Spinal cord (tissue), 10 donors: Measurements from ENCODE around the gene SPHKAP. TPM values are rescaled to one million over a fixed set of nuclear protein-coding genes. Genes with fewer than 3 reads are reported as not detected.

Experiments
- DNase-seq, 6 donors: peaks; one replicate each; pipeline versions ENCODE4 v3.0.0 to v3.0.0-alpha.2; 2013 to 2015; ENCODE audit warnings: low spot score in 6 of 6, low read depth in 4 of 6
- H3K27ac ChIP-seq: one replicate; pipeline ENCODE4 v1.5.1; 2013; ENCODE audit warnings: low read depth, low read length, control low read depth
- H3K27me3 ChIP-seq: one replicate; pipeline ENCODE4 v1.6.1; 2013; ENCODE audit warnings: low read length; ENCODE audit not compliant: control insufficient read depth, insufficient read depth
- H3K36me3 ChIP-seq: one replicate; pipeline ENCODE4 v1.6.1; 2013; ENCODE audit warnings: low read length; ENCODE audit not compliant: control insufficient read depth, insufficient read depth
- H3K4me1 ChIP-seq: one replicate; pipeline ENCODE4 v1.6.1; 2013; ENCODE audit warnings: low read length; ENCODE audit not compliant: control insufficient read depth, insufficient read depth
- H3K4me3 ChIP-seq: one replicate; pipeline ENCODE4 v1.5.1; 2013; ENCODE audit warnings: low read depth, low read length, control low read depth
- H3K9me3 ChIP-seq: one replicate; pipeline ENCODE4 v1.6.1; 2013; ENCODE audit warnings: low read length; ENCODE audit not compliant: control insufficient read depth, insufficient read depth
- whole genome bisulfite sequencing: methylation state at CpG from one replicate; pipeline ENCODE4 v1.1.5; 2013; ENCODE audit warnings: missing lambda C conversion rate; ENCODE audit not compliant: insufficient coverage; 5-methylcytosine and 5-hydroxymethylcytosine counted together
- polyA plus RNA-seq, 2 donors: library from polyadenylated mRNA; unstranded; fragments of 120-200 nt; gene quantifications; one replicate each; pipeline ENCODE4 v1.2.1, GENCODE V29; 2013; ENCODE audit not compliant: insufficient read length in 2 of 2
- total RNA-seq, 2 donors: library from RNA; depleted of rRNA in 1 of 2; stranded (reverse); fragments of 120-200 nt in 1 of 2; fragments of >200 nt in 1 of 2; gene quantifications; one replicate each; pipeline versions ENCODE4 v1.2.3 to v1.2.4, GENCODE V29; 2013 to 2014
- donor health status: healthy.

Gene SPHKAP
- total and polyA plus RNA-seq, 4 donors = 6.9 to 33.7 (median 10.0) TPM

- no peaks in the 10 kb centered on the region for H3K4me1 ChIP-seq
- no peak overlapping the region for H3K27ac ChIP-seq
- no peaks in the 10 kb centered on the region for H3K9me3 ChIP-seq
- H3K36me3 ChIP-seq = no peaks in the 10 kb centered on the region
- no peak for DNase-seq
- 90% methylated on average over 3 of the region's 3 CpGs for WGBS
- H3K27me3 ChIP-seq = no peaks in the 10 kb centered on the region
- no peak overlapping the region for H3K4me3 ChIP-seq
Measured at GRCh38 chr2:228072669-228073068, 108.8 kb downstream of the SPHKAP start.

- H3K4me3 ChIP-seq = no peak overlapping the region
- no peaks in the 10 kb centered on the region for H3K27me3 ChIP-seq
- H3K36me3 ChIP-seq = no peaks in the 10 kb centered on the region
- no peaks in the 10 kb centered on the region for H3K4me1 ChIP-seq
- H3K27ac ChIP-seq = no peak overlapping the region
- DNase-seq = no peak
- no CpG with 5 or more reads among the region's 1 CpG for WGBS
- no peaks in the 10 kb centered on the region for H3K9me3 ChIP-seq
Measured at GRCh38 chr2:228067309-228067708, 114.2 kb downstream of the SPHKAP start.

GRCh38 chr2:228066126-228066798 lies 115.2 kb downstream of the SPHKAP start:
- H3K4me3 ChIP-seq = no peak overlapping the region
- H3K9me3 ChIP-seq = no peaks in the 10 kb centered on the region
- H3K4me1 ChIP-seq = no peaks in the 10 kb centered on the region
- no peaks in the 10 kb centered on the region for H3K27me3 ChIP-seq
- no peak overlapping the region for H3K27ac ChIP-seq
- WGBS = 63% methylated on average over 4 of the region's 5 CpGs
- peak in 1 of 6 donors; percentile 6 for DNase-seq
- no peaks in the 10 kb centered on the region for H3K36me3 ChIP-seq

GRCh38 chr2:228065686-228066085 lies 115.8 kb downstream of the SPHKAP start:
- H3K9me3 ChIP-seq = no peaks in the 10 kb centered on the region
- H3K27me3 ChIP-seq = no peaks in the 10 kb centered on the region
- H3K4me1 ChIP-seq = no peaks in the 10 kb centered on the region
- no peak overlapping the region for H3K4me3 ChIP-seq
- no CpG with 5 or more reads among the region's 2 CpGs for WGBS
- no peaks in the 10 kb centered on the region for H3K36me3 ChIP-seq
- no peak for DNase-seq
- no peak overlapping the region for H3K27ac ChIP-seq

- no peak overlapping the region for H3K4me3 ChIP-seq
- H3K27ac ChIP-seq = no peak overlapping the region
- H3K27me3 ChIP-seq = no peaks in the 10 kb centered on the region
- no peaks in the 10 kb centered on the region for H3K4me1 ChIP-seq
- no peak for DNase-seq
- no peaks in the 10 kb centered on the region for H3K9me3 ChIP-seq
- H3K36me3 ChIP-seq = no peaks in the 10 kb centered on the region
Measured at GRCh38 chr2:228064796-228065315, 116.6 kb downstream of the SPHKAP start.

- no peak for DNase-seq
- Histone ChIP-seq H3K27ac (no peak overlapping the region), H3K9me3 (no peaks in the 10 kb centered on the region), H3K4me3 (no peak overlapping the region), H3K4me1 (no peaks in the 10 kb centered on the region), H3K27me3 (no peaks in the 10 kb centered on the region), H3K36me3 (no peaks in the 10 kb centered on the region)
- WGBS = no CpG with 5 or more reads among the region's 4 CpGs
Measured at GRCh38 chr2:228064024-228064423, 117.5 kb downstream of the SPHKAP start.

GRCh38 chr2:228063558-228063957 lies 117.9 kb downstream of the SPHKAP start:
- Histone ChIP-seq H3K27ac (no peak overlapping the region), H3K27me3 (no peaks in the 10 kb centered on the region), H3K4me3 (no peak overlapping the region), H3K4me1 (no peaks in the 10 kb centered on the region), H3K36me3 (no peaks in the 10 kb centered on the region), H3K9me3 (no peaks in the 10 kb centered on the region)
- no peak for DNase-seq
- WGBS = no CpG with 5 or more reads among the region's 1 CpG

- WGBS = no CpG with 5 or more reads among the region's 2 CpGs
- H3K9me3 ChIP-seq = no peaks in the 10 kb centered on the region
- H3K4me3 ChIP-seq = no peak overlapping the region
- DNase-seq = peak in 1 of 6 donors; percentile 25
- H3K27ac ChIP-seq = no peak overlapping the region
- H3K4me1 ChIP-seq = no peaks in the 10 kb centered on the region
- no peaks in the 10 kb centered on the region for H3K27me3 ChIP-seq
- H3K36me3 ChIP-seq = no peaks in the 10 kb centered on the region
Measured at GRCh38 chr2:228059735-228060134, 121.8 kb downstream of the SPHKAP start.

- no peak overlapping the region for H3K27ac ChIP-seq
- no CpG with 5 or more reads among the region's 4 CpGs for WGBS
- no peaks in the 10 kb centered on the region for H3K27me3 ChIP-seq
- H3K4me1 ChIP-seq = no peaks in the 10 kb centered on the region
- DNase-seq = no peak
- H3K4me3 ChIP-seq = no peak overlapping the region
- no peaks in the 10 kb centered on the region for H3K9me3 ChIP-seq
- H3K36me3 ChIP-seq = no peaks in the 10 kb centered on the region
Measured at GRCh38 chr2:228056293-228057097, 125.0 kb downstream of the SPHKAP start.
